Measurements from ENCODE around the gene TNFRSF14. TPM values are rescaled to one million over a fixed set of nuclear protein-coding genes. Genes with fewer than 3 reads are reported as not detected.

Gene TNFRSF14
- total RNA-seq, 2 experiments from 2014 or later, result 191 to 194 TPM

DNA sequence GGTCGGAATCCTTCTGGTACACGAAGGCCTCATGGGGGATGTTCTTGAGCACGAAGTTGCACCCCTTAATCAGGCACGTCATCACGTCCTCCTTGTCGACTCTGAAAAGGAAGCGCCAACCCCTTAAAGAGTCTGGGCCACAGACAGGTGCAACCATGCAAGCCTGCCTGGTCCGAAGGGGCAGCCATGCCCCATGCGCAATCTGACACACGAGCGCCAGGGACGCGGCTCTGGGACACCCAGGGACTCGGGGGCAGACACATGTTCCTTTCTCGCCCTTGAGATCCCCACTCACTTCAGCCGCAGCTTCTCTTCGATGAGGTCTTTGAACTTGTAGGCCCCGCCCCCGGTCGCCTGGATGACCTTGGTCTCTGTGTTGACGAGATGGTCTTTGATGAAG, 35.4 kb upstream of the TNFRSF14 start:
- Histone ChIP-seq H3K4me3 (ENCODE audit: low read length) (no peak overlapping the region), H3K27me3 (ENCODE audit: control insufficient read depth in 1 of 2, insufficient read depth in 2 of 2, low read length in 2 of 2) (no peaks in the 10 kb centered on the region), H3K9me3 (ENCODE audit: control insufficient read depth in 1 of 2, insufficient read depth in 1 of 2, low read length in 2 of 2) (no peaks in the 10 kb centered on the region), H3K36me3 (ENCODE audit: insufficient read depth, low read length) (peaks cover 65% of the 10 kb centered on the region), H3K27ac (ENCODE audit: low read depth in 1 of 2, low read length in 2 of 2) (no peak overlapping the region), H3K4me1 (ENCODE audit: insufficient read depth, low read length) (peaks cover 35% of the 10 kb centered on the region)
- DNase-seq, result no peak
- Mint-ChIP-seq H3K27me3 (no peaks in the 10 kb centered on the region), H3K27ac (no peak overlapping the region), H3K9me3 (no peaks in the 10 kb centered on the region), H3K4me1 (ENCODE audit: low read depth) (peaks cover 36% of the 10 kb centered on the region), H3K36me3 (ENCODE audit: low read depth) (peaks cover 66% of the 10 kb centered on the region), H3K4me3 (no peak overlapping the region)
- TF ChIP-seq, protein P1, sequence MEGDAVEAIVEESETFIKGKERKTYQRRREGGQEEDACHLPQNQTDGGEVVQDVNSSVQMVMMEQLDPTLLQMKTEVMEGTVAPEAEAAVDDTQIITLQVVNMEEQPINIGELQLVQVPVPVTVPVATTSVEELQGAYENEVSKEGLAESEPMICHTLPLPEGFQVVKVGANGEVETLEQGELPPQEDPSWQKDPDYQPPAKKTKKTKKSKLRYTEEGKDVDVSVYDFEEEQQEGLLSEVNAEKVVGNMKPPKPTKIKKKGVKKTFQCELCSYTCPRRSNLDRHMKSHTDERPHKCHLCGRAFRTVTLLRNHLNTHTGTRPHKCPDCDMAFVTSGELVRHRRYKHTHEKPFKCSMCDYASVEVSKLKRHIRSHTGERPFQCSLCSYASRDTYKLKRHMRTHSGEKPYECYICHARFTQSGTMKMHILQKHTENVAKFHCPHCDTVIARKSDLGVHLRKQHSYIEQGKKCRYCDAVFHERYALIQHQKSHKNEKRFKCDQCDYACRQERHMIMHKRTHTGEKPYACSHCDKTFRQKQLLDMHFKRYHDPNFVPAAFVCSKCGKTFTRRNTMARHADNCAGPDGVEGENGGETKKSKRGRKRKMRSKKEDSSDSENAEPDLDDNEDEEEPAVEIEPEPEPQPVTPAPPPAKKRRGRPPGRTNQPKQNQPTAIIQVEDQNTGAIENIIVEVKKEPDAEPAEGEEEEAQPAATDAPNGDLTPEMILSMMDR (IDR thresholded peaks at IDR 0.05), result no peak
- ATAC-seq (ENCODE audit: poor library complexity), result no peak
- intact Hi-C loops (cut with DNase I, micrococcal nuclease), result loop anchor here in 1 of 2 experiments (10.0 kb wide), 2 partner anchors 124 to 1254 kb away; partner anchors contain the start of gene SMIM1
- ChIA-PET CTCF (no interaction called here), POLR2A (interaction anchor here (1.1 kb wide), 1 partner anchor 105 kb away, joined by 3 read pairs; no protein-coding TSS in a partner anchor)

DNA sequence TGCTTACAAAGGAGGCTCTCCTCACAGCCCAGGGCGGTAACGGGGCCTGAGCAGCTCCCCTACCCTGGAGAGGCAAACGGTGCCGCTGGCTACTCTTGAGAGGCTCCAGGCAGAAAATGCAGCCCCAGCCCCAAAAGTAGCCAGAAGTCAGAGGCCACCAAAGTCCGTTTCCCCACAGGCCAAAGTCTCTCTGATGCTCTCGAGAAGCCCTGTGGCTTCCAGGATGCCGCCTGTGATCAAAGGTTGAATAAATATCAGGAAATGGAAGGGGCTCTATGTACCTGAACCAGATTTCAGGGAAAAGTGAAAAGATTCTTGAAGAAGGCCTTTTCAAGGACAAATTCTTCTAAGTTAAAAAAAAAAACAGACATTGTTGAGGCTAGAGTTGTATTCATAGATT, 33.9 kb upstream of the TNFRSF14 start:
- Mint-ChIP-seq H3K27ac (peak overlapping the region; percentile 91), H3K4me3 (peak overlapping the region; percentile 90), H3K9me3 (no peaks in the 10 kb centered on the region), H3K4me1 (ENCODE audit: low read depth) (peaks cover 43% of the 10 kb centered on the region), H3K27me3 (peaks cover 4% of the 10 kb centered on the region), H3K36me3 (ENCODE audit: low read depth) (peaks cover 54% of the 10 kb centered on the region)
- DNase-seq (no peak), ATAC-seq (ENCODE audit: poor library complexity) (no peak)
- POLR2A ChIA-PET, result interaction anchor here (1.2 kb wide), 1 partner anchor 25 kb away, joined by 3 read pairs; no protein-coding TSS in a partner anchor
- no peak overlapping the region for H3K4me3 ChIP-seq (ENCODE audit: low read length)
- H3K36me3 ChIP-seq (ENCODE audit: insufficient read depth, low read length), result peaks cover 51% of the 10 kb centered on the region
- H3K27me3 ChIP-seq (ENCODE audit: control insufficient read depth in 1 of 2, insufficient read depth in 2 of 2, low read length in 2 of 2), result no peaks in the 10 kb centered on the region
- intact Hi-C loops (cut with DNase I, micrococcal nuclease), result loop anchor here in 1 of 2 experiments (10.0 kb wide), 2 partner anchors 123 to 1253 kb away; partner anchors contain the start of gene SMIM1
- peaks cover 44% of the 10 kb centered on the region for H3K4me1 ChIP-seq (ENCODE audit: insufficient read depth, low read length)
- H3K9me3 ChIP-seq (ENCODE audit: control insufficient read depth in 1 of 2, insufficient read depth in 1 of 2, low read length in 2 of 2), result no peaks in the 10 kb centered on the region
- H3K27ac ChIP-seq (ENCODE audit: low read depth in 1 of 2, low read length in 2 of 2), result no peak overlapping the region
- TF ChIP-seq, protein P1 (IDR thresholded peaks at IDR 0.05), result no peak
- CTCF ChIA-PET, result no interaction called here

DNA sequence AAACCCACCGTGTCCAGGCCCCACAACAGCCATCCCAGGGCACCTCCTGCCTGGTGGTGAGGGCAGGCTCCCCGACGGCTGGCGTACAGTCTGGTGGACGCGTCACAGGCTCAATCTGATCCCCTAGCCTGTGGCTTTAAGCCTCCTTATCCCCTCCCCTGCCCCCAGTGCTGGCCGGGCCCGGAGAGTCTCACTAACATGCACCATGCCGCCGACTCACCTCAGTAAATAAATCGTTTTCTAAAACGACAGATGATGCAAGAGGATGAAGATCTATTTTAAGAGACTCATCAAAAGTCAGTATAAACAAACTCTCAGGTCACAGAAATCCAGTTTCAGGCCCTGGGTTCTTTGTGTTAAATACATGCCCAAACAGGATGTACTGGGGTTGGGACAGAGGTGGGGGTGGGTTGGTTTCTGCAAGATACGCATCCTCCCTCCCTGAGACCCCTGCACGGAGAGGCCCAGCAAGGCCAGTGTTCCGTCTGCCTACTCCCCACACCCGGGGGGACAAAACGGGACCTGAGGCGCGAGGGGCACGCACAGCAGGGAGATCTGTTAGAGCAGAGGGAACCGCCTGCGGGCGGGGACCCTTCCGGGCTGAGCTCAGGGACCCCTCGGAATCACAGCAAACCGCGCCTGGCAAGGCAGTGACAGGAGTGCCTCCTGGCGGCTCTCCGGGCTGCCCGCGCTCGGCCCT, 32.8 kb upstream of the TNFRSF14 start:
- peaks cover 4% of the 10 kb centered on the region for H3K27me3 Mint-ChIP-seq
- DNase-seq (peak in 2 of 14 experiments; percentile 31 to 41), ATAC-seq (ENCODE audit: poor library complexity) (no peak)
- H3K4me3 ChIP-seq (ENCODE audit: low read length), result peak overlapping the region; percentile 84
- POLR2A ChIA-PET, result interaction anchor here (0.9 to 8.5 kb wide), 8 partner anchors 16 to 334 kb away, joined by 3 to 164 read pairs (median 5); partner anchors contain the start of genes MORN1, PRXL2B and TNFRSF14
- no peaks in the 10 kb centered on the region for H3K9me3 Mint-ChIP-seq
- peak overlapping the region; percentile 90 for H3K4me3 Mint-ChIP-seq
- CTCF ChIA-PET, result interaction anchor here (0.7 to 4.2 kb wide), 8 partner anchors 24 to 131 kb away, joined by 3 to 37 read pairs (median 4); partner anchors contain the start of genes RER1 and TNFRSF14
- TF ChIP-seq, protein P1 (IDR thresholded peaks at IDR 0.05), result no peak
- peaks cover 4 to 5% of the 10 kb centered on the region in 2 experiments for H3K27me3 ChIP-seq (ENCODE audit: control insufficient read depth in 1 of 2, insufficient read depth in 2 of 2, low read length in 2 of 2)
- peaks cover 44% of the 10 kb centered on the region for H3K36me3 Mint-ChIP-seq (ENCODE audit: low read depth)
- peak overlapping the region; percentile 91 for H3K27ac Mint-ChIP-seq
- no peaks in the 10 kb centered on the region for H3K9me3 ChIP-seq (ENCODE audit: control insufficient read depth in 1 of 2, insufficient read depth in 1 of 2, low read length in 2 of 2)
- intact Hi-C loops (cut with DNase I, micrococcal nuclease), result loop anchor here in 1 of 2 experiments (10.0 kb wide), 2 partner anchors 121 to 1251 kb away; partner anchors contain the start of gene SMIM1
- peaks cover 48% of the 10 kb centered on the region for H3K4me1 ChIP-seq (ENCODE audit: insufficient read depth, low read length)
- peaks cover 44% of the 10 kb centered on the region for H3K4me1 Mint-ChIP-seq (ENCODE audit: low read depth)
- peak overlapping the region; percentile 76 for H3K27ac ChIP-seq (ENCODE audit: low read depth in 1 of 2, low read length in 2 of 2)
- peaks cover 40% of the 10 kb centered on the region for H3K36me3 ChIP-seq (ENCODE audit: insufficient read depth, low read length)

All from CD4-positive, alpha-beta T cell (primary cell).